G401 (cell line): Measurements from ENCODE around the gene LRRC34. TPM values are rescaled to one million over a fixed set of nuclear protein-coding genes. Genes with fewer than 3 reads are reported as not detected.

Source experiments
- DNase-seq: peaks from one replicate; pipeline ENCODE4 v3.0.0-alpha.2; 2015; ENCODE audit warnings: low spot score
- in situ Hi-C: cut with HindIII; loops from 2 replicates; pipeline ENCODE4 v1.10.0; 2016; ENCODE audit warnings: low sequenced_read_pairs, mixed read lengths
- total RNA-seq: library from RNA; depleted of rRNA; stranded (reverse); fragments of >200 nt; shearing (Covaris generic); gene quantifications from 2 replicates; pipeline ENCODE4 v1.2.3, GENCODE V29; 2014

Gene LRRC34
- total RNA-seq, 1 experiment from 2014 or later = not detected

- in situ Hi-C loops = no loop called here
- DNase-seq = no peak
Measured at GRCh38 chr3:169818316-169818715, 5.6 kb upstream of the LRRC34 start.

GRCh38 chr3:169815590-169816150 is 3.0 kb upstream of the LRRC34 start:
- in situ Hi-C loops = no loop called here
- DNase-seq = no peak

- in situ Hi-C loops = no loop called here
- DNase-seq = no peak
Measured at GRCh38 chr3:169813757-169814517, 1.2 kb upstream of the LRRC34 start.

GRCh38 chr3:169813278-169813677 is 574 bp upstream of the LRRC34 start:
- in situ Hi-C loops = no loop called here
- DNase-seq = no peak

- peak; percentile 7 for DNase-seq
- in situ Hi-C loops = no loop called here
Measured at GRCh38 chr3:169811631-169812331, 923 bp downstream of the LRRC34 start.

- in situ Hi-C loops = no loop called here
- DNase-seq = no peak
Measured at GRCh38 chr3:169809230-169809795, 3.4 kb downstream of the LRRC34 start.

- in situ Hi-C loops = no loop called here
Measured at GRCh38 chr3:169804681-169805080, 8.0 kb downstream of the LRRC34 start.

GRCh38 chr3:169792359-169792758 is 20.3 kb downstream of the LRRC34 start:
- DNase-seq = no peak
- in situ Hi-C loops = no loop called here

More at GRCh38 chr3:169804681-169805080, 8.0 kb downstream of the LRRC34 start:
- no peak for DNase-seq

- DNase-seq = no peak
- in situ Hi-C loops = no loop called here
Measured at GRCh38 chr3:169790687-169791429, 21.8 kb downstream of the LRRC34 start.

GRCh38 chr3:169790219-169790618 is 22.5 kb downstream of the LRRC34 start:
- no peak for DNase-seq
- in situ Hi-C loops = no loop called here

GRCh38 chr3:169787791-169788190 is 24.9 kb downstream of the LRRC34 start:
- DNase-seq = no peak
- in situ Hi-C loops = no loop called here

GRCh38 chr3:169787120-169787519 is 25.6 kb downstream of the LRRC34 start:
- in situ Hi-C loops = no loop called here
- no peak for DNase-seq

GRCh38 chr3:169781209-169781855 is 31.4 kb downstream of the LRRC34 start:
- in situ Hi-C loops = no loop called here
- no peak for DNase-seq

GRCh38 chr3:169780742-169781141 is 32.0 kb downstream of the LRRC34 start:
- in situ Hi-C loops = no loop called here

GRCh38 chr3:169777822-169778221 is 34.9 kb downstream of the LRRC34 start:
- in situ Hi-C loops = no loop called here
- no peak for DNase-seq

More at GRCh38 chr3:169780742-169781141, 32.0 kb downstream of the LRRC34 start:
- DNase-seq = no peak

GRCh38 chr3:169774186-169774585 is 38.5 kb downstream of the LRRC34 start:
- DNase-seq = no peak
- in situ Hi-C loops = no loop called here

- in situ Hi-C loops = no loop called here
- DNase-seq = peak; percentile 93
Measured at GRCh38 chr3:169772897-169773816, 39.5 kb downstream of the LRRC34 start, which contains the start of gene MYNN. TSS of gene MYNN (plus strand) at chr3:169773396. CDS start at chr3:169774296, 900 bp downstream.
